ENCODE results near the gene CRYGD. TPM values are rescaled to one million over a fixed set of nuclear protein-coding genes. Genes with fewer than 3 reads are reported as not detected.

The CRYGD gene
- total and polyA plus RNA-seq, 9 of the 15 experiments (the other 6 are each of a cell fraction or from before 2014, with no cell fraction given) = not detected

DNA sequence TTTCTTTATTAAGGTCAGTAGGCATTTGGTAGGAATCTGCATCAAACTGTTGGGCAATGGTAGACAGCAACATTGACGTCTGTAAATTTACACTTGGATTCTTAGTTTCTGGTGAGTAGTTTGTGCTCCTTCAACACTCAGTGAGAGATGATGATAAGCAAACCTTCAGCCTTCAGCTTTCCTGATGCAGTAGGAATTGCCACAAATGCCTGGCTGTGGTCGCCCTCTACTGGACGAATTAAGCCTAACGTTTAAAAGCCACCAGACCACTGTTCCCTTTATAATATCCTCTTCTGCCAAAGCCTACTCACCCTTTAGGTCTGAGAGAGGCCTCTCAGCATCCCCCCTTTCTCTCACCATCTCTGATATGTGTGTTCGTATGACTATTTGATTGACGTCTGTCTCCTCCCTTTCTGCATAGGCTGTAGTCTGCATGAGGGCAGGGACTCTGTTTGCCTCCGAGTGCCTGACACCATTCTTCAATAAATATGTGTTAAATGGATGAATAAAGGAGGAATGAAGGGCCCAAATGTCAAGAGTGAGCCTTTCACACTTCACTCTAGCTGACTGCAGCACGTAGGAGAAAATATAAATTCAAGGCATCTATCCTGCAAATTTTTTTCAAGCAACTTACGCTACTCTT is 52.0 kb downstream of the CRYGD start (continued):
- TF ChIP-seq, protein P1, sequence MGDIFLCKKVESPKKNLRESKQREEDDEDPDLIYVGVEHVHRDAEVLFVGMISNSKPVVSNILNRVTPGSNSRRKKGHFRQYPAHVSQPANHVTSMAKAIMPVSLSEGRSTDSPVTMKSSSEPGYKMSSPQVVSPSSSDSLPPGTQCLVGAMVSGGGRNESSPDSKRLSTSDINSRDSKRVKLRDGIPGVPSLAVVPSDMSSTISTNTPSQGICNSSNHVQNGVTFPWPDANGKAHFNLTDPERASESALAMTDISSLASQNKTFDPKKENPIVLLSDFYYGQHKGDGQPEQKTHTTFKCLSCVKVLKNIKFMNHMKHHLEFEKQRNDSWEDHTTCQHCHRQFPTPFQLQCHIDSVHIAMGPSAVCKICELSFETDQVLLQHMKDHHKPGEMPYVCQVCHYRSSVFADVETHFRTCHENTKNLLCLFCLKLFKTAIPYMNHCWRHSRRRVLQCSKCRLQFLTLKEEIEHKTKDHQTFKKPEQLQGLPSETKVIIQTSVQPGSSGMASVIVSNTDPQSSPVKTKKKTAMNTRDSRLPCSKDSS (IDR thresholded peaks at IDR 0.05; ENCODE audit: low read depth, partially characterized antibody) = no peak
- TF ChIP-seq JUND (IDR thresholded peaks at IDR 0.05; ENCODE audit: borderline replicate concordance, low read depth, low read length) = 0 out of 2 replicates have a peak, but pooled peaks have one; percentile 20
- no peak for TF ChIP-seq JUND (tag; IDR thresholded peaks at IDR 0.05; ENCODE audit: borderline replicate concordance, low read depth, low read length)
- TF ChIP-seq, protein P2, sequence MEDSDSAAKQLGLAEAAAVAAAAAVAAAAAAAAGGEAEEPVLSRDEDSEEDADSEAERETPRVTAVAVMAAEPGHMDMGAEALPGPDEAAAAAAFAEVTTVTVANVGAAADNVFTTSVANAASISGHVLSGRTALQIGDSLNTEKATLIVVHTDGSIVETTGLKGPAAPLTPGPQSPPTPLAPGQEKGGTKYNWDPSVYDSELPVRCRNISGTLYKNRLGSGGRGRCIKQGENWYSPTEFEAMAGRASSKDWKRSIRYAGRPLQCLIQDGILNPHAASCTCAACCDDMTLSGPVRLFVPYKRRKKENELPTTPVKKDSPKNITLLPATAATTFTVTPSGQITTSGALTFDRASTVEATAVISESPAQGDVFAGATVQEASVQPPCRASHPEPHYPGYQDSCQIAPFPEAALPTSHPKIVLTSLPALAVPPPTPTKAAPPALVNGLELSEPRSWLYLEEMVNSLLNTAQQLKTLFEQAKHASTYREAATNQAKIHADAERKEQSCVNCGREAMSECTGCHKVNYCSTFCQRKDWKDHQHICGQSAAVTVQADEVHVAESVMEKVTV (CRISPR knock-in tag; IDR thresholded peaks at IDR 0.05) = peak; percentile 57
- TF ChIP-seq, protein P3, sequence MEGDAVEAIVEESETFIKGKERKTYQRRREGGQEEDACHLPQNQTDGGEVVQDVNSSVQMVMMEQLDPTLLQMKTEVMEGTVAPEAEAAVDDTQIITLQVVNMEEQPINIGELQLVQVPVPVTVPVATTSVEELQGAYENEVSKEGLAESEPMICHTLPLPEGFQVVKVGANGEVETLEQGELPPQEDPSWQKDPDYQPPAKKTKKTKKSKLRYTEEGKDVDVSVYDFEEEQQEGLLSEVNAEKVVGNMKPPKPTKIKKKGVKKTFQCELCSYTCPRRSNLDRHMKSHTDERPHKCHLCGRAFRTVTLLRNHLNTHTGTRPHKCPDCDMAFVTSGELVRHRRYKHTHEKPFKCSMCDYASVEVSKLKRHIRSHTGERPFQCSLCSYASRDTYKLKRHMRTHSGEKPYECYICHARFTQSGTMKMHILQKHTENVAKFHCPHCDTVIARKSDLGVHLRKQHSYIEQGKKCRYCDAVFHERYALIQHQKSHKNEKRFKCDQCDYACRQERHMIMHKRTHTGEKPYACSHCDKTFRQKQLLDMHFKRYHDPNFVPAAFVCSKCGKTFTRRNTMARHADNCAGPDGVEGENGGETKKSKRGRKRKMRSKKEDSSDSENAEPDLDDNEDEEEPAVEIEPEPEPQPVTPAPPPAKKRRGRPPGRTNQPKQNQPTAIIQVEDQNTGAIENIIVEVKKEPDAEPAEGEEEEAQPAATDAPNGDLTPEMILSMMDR (IDR thresholded peaks at IDR 0.05 in 2 of 3, conservative IDR thresholded peaks at IDR 0.05 in 1 of 3; ENCODE audit: insufficient read depth in 2 of 3, low read depth in 1 of 3, low read length in 3 of 3) = peak; percentile 71 to 83 (median 74)
- no peak for TF ChIP-seq TRIM28 (IDR thresholded peaks at IDR 0.05)
- peak; percentile 41; the same call in 1 of the 2 replicates for TF ChIP-seq CC2D1A (IDR thresholded peaks at IDR 0.05)
- TF ChIP-seq SRSF1 (IDR thresholded peaks at IDR 0.05; ENCODE audit: low read depth, low read length) = no peak
- peak; percentile 79 for TF ChIP-seq SMC3 (conservative IDR thresholded peaks at IDR 0.05; ENCODE audit: insufficient read depth, low read depth, low read length)

Other genes with a start within 250 kb of the CRYGD start
- 0.86 and 1.0 TPM in 2 replicates for gene PLEKHM3, start 99.0 kb downstream of the CRYGD start, total RNA-seq (2014; rRNA removed)
- 1.5 and 1.6 TPM in 2 replicates for gene PLEKHM3, start 99.0 kb downstream of the CRYGD start, total RNA-seq (2014; rRNA removed; fragmentation: Illumina TruSeq; extraction: Trizol)
- gene PLEKHM3, start 99.0 kb downstream of the CRYGD start, total RNA-seq (2015; rRNA removed; fragmentation: Illumina TruSeq; extraction: Trizol) = 1.2 and 1.4 TPM in 2 replicates
- gene PLEKHM3, start 99.0 kb downstream of the CRYGD start, total RNA-seq (2021) = 1.0 and 1.3 TPM in 2 replicates
- 0.97 and 1.2 TPM in 2 replicates for gene PLEKHM3, start 99.0 kb downstream of the CRYGD start, polyA plus RNA-seq (2011; rRNA removed)
- 1.0 and 1.1 TPM in 2 replicates for gene PLEKHM3, start 99.0 kb downstream of the CRYGD start, polyA plus RNA-seq (2014; fragmentation: Illumina TruSeq; extraction: Trizol)
- under 1 TPM; 0.24 to 0.36 TPM for gene PLEKHM3, start 99.0 kb downstream of the CRYGD start, polyA plus RNA-seq (2014; fragmentation: Nextera tagmentation; extraction: Ambion mirVana)
- 0.54 and 1.1 TPM in 2 replicates for gene PLEKHM3, start 99.0 kb downstream of the CRYGD start, polyA plus RNA-seq (2014; rRNA removed)
- gene CRYGC, start 5.3 kb upstream of the CRYGD start, total RNA-seq (2014; rRNA removed) = not detected in 2 replicates
- not detected in 2 replicates for gene CRYGC, start 5.3 kb upstream of the CRYGD start, total RNA-seq (2014; rRNA removed; fragmentation: Illumina TruSeq; extraction: Trizol)
- gene CRYGC, start 5.3 kb upstream of the CRYGD start, total RNA-seq (2015; rRNA removed; fragmentation: Illumina TruSeq; extraction: Trizol) = not detected in 2 replicates
- gene CRYGC, start 5.3 kb upstream of the CRYGD start, total RNA-seq (2021) = not detected in 2 replicates
- gene CRYGC, start 5.3 kb upstream of the CRYGD start, polyA plus RNA-seq (2011; rRNA removed) = not detected in 2 replicates
- not detected in 2 replicates for gene CRYGC, start 5.3 kb upstream of the CRYGD start, polyA plus RNA-seq (2014; fragmentation: Illumina TruSeq; extraction: Trizol)
- not detected for gene CRYGC, start 5.3 kb upstream of the CRYGD start, polyA plus RNA-seq (2014; fragmentation: Nextera tagmentation; extraction: Ambion mirVana)
- gene CRYGC, start 5.3 kb upstream of the CRYGD start, polyA plus RNA-seq (2014; rRNA removed) = not detected in 2 replicates
- gene CRYGB, start 21.6 kb upstream of the CRYGD start, total RNA-seq (2014; rRNA removed) = not detected in 2 replicates
- gene CRYGB, start 21.6 kb upstream of the CRYGD start, total RNA-seq (2014; rRNA removed; fragmentation: Illumina TruSeq; extraction: Trizol) = not detected in 2 replicates
- gene CRYGB, start 21.6 kb upstream of the CRYGD start, total RNA-seq (2015; rRNA removed; fragmentation: Illumina TruSeq; extraction: Trizol) = not detected in 2 replicates
- not detected in 2 replicates for gene CRYGB, start 21.6 kb upstream of the CRYGD start, total RNA-seq (2021)
- gene CRYGB, start 21.6 kb upstream of the CRYGD start, polyA plus RNA-seq (2011; rRNA removed) = not detected in 2 replicates
- not detected in 2 replicates for gene CRYGB, start 21.6 kb upstream of the CRYGD start, polyA plus RNA-seq (2014; fragmentation: Illumina TruSeq; extraction: Trizol)
- gene CRYGB, start 21.6 kb upstream of the CRYGD start, polyA plus RNA-seq (2014; fragmentation: Nextera tagmentation; extraction: Ambion mirVana) = not detected
- gene CRYGB, start 21.6 kb upstream of the CRYGD start, polyA plus RNA-seq (2014; rRNA removed) = not detected in 2 replicates
- gene CRYGA, start 39.1 kb upstream of the CRYGD start, total RNA-seq (2014; rRNA removed) = not detected in 2 replicates
- gene CRYGA, start 39.1 kb upstream of the CRYGD start, total RNA-seq (2014; rRNA removed; fragmentation: Illumina TruSeq; extraction: Trizol) = not detected in 2 replicates
- not detected in 2 replicates for gene CRYGA, start 39.1 kb upstream of the CRYGD start, total RNA-seq (2015; rRNA removed; fragmentation: Illumina TruSeq; extraction: Trizol)
- not detected in 2 replicates for gene CRYGA, start 39.1 kb upstream of the CRYGD start, total RNA-seq (2021)
- not detected in 2 replicates for gene CRYGA, start 39.1 kb upstream of the CRYGD start, polyA plus RNA-seq (2011; rRNA removed)
- gene CRYGA, start 39.1 kb upstream of the CRYGD start, polyA plus RNA-seq (2014; fragmentation: Illumina TruSeq; extraction: Trizol) = not detected in 2 replicates
- gene CRYGA, start 39.1 kb upstream of the CRYGD start, polyA plus RNA-seq (2014; fragmentation: Nextera tagmentation; extraction: Ambion mirVana) = not detected
- gene CRYGA, start 39.1 kb upstream of the CRYGD start, polyA plus RNA-seq (2014; rRNA removed) = not detected in 2 replicates
- gene C2orf80, start 65.5 kb upstream of the CRYGD start, total RNA-seq (2014; rRNA removed) = not detected in 2 replicates
- not detected in 2 replicates for gene C2orf80, start 65.5 kb upstream of the CRYGD start, total RNA-seq (2014; rRNA removed; fragmentation: Illumina TruSeq; extraction: Trizol)
- gene C2orf80, start 65.5 kb upstream of the CRYGD start, total RNA-seq (2015; rRNA removed; fragmentation: Illumina TruSeq; extraction: Trizol) = not detected in 2 replicates
- not detected in 2 replicates for gene C2orf80, start 65.5 kb upstream of the CRYGD start, total RNA-seq (2021)
- gene C2orf80, start 65.5 kb upstream of the CRYGD start, polyA plus RNA-seq (2011; rRNA removed) = not detected in 2 replicates
- not detected in 2 replicates for gene C2orf80, start 65.5 kb upstream of the CRYGD start, polyA plus RNA-seq (2014; fragmentation: Illumina TruSeq; extraction: Trizol)
- gene C2orf80, start 65.5 kb upstream of the CRYGD start, polyA plus RNA-seq (2014; fragmentation: Nextera tagmentation; extraction: Ambion mirVana) = not detected
- not detected in 2 replicates for gene C2orf80, start 65.5 kb upstream of the CRYGD start, polyA plus RNA-seq (2014; rRNA removed)
- gene IDH1, start 130.5 kb upstream of the CRYGD start, total RNA-seq (2014; rRNA removed) = 61.9 and 65.9 TPM in 2 replicates
- gene IDH1, start 130.5 kb upstream of the CRYGD start, total RNA-seq (2014; rRNA removed; fragmentation: Illumina TruSeq; extraction: Trizol) = 108 and 114 TPM in 2 replicates
- 94.4 and 101 TPM in 2 replicates for gene IDH1, start 130.5 kb upstream of the CRYGD start, total RNA-seq (2015; rRNA removed; fragmentation: Illumina TruSeq; extraction: Trizol)
- gene IDH1, start 130.5 kb upstream of the CRYGD start, total RNA-seq (2021) = 75.1 and 80.8 TPM in 2 replicates
- 86.7 and 96.4 TPM in 2 replicates for gene IDH1, start 130.5 kb upstream of the CRYGD start, polyA plus RNA-seq (2011; rRNA removed)
- 93.5 and 108 TPM in 2 replicates for gene IDH1, start 130.5 kb upstream of the CRYGD start, polyA plus RNA-seq (2014; fragmentation: Illumina TruSeq; extraction: Trizol)
- gene IDH1, start 130.5 kb upstream of the CRYGD start, polyA plus RNA-seq (2014; fragmentation: Nextera tagmentation; extraction: Ambion mirVana) = 100 to 1,000 TPM; 135 to 194 TPM
- gene IDH1, start 130.5 kb upstream of the CRYGD start, polyA plus RNA-seq (2014; rRNA removed) = 92.6 and 103 TPM in 2 replicates
- 14.4 and 14.9 TPM in 2 replicates for gene PIKFYVE, start 141.7 kb upstream of the CRYGD start, total RNA-seq (2014; rRNA removed)
- gene PIKFYVE, start 141.7 kb upstream of the CRYGD start, total RNA-seq (2014; rRNA removed; fragmentation: Illumina TruSeq; extraction: Trizol) = 22.7 and 24.8 TPM in 2 replicates
- gene PIKFYVE, start 141.7 kb upstream of the CRYGD start, total RNA-seq (2015; rRNA removed; fragmentation: Illumina TruSeq; extraction: Trizol) = 18.9 and 19.1 TPM in 2 replicates
- 17.1 and 19.0 TPM in 2 replicates for gene PIKFYVE, start 141.7 kb upstream of the CRYGD start, total RNA-seq (2021)
- gene PIKFYVE, start 141.7 kb upstream of the CRYGD start, polyA plus RNA-seq (2011; rRNA removed) = 18.4 and 25.6 TPM in 2 replicates
- gene PIKFYVE, start 141.7 kb upstream of the CRYGD start, polyA plus RNA-seq (2014; fragmentation: Illumina TruSeq; extraction: Trizol) = 14.5 and 16.7 TPM in 2 replicates
- gene PIKFYVE, start 141.7 kb upstream of the CRYGD start, polyA plus RNA-seq (2014; fragmentation: Nextera tagmentation; extraction: Ambion mirVana) = 1 to 10 TPM; 3.6 to 3.7 TPM
- gene PIKFYVE, start 141.7 kb upstream of the CRYGD start, polyA plus RNA-seq (2014; rRNA removed) = 11.5 and 11.8 TPM in 2 replicates

All from K562 (cell line).